Subcutaneous adipose tissue (tissue), 4 donors: ENCODE data around the gene IL37. TPM values are rescaled to one million over a fixed set of nuclear protein-coding genes. Genes with fewer than 3 reads are reported as not detected.

Experiments used
- total RNA-seq, 4 donors: library from RNA; depleted of rRNA; stranded (reverse); fragments of >200 nt; gene quantifications; one replicate each; pipeline ENCODE4 v1.1.0, GENCODE V29; 2016
- TF ChIP-seq, protein P1 (sequence below): fragments of 450-650 bp; IDR thresholded peaks from one replicate; pipeline ENCODE4 v1.5.1; 2016; ENCODE audit warnings: low read depth, mild to moderate bottlenecking, control low read depth, antibody characterized with exemption, moderate library complexity

The IL37 gene
- total RNA-seq, 4 donors from 2014 or later = not detected

DNA sequence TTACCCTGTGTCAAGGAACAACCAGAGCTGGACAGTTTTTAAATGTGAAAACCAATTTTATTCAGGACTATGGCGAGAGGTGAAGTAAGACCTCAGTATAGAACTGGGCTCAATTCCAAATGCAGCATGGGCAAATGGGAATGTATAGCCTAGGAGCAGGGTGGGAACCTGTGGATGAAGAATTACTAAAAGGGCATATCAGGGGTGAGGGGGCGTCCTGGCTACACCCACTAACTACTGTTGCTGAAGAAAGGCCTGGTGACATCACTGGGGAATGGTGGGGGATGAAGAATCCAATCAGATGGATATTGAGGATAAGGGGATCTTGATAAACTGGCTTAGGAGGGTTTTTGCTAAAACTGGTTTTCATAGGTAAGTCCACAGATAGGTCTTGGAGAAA is 27.3 kb upstream of the IL37 start:
- TF ChIP-seq, protein P1, sequence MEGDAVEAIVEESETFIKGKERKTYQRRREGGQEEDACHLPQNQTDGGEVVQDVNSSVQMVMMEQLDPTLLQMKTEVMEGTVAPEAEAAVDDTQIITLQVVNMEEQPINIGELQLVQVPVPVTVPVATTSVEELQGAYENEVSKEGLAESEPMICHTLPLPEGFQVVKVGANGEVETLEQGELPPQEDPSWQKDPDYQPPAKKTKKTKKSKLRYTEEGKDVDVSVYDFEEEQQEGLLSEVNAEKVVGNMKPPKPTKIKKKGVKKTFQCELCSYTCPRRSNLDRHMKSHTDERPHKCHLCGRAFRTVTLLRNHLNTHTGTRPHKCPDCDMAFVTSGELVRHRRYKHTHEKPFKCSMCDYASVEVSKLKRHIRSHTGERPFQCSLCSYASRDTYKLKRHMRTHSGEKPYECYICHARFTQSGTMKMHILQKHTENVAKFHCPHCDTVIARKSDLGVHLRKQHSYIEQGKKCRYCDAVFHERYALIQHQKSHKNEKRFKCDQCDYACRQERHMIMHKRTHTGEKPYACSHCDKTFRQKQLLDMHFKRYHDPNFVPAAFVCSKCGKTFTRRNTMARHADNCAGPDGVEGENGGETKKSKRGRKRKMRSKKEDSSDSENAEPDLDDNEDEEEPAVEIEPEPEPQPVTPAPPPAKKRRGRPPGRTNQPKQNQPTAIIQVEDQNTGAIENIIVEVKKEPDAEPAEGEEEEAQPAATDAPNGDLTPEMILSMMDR = no peak

GRCh38 chr2:112884869-112885505 is 26.0 kb upstream of the IL37 start:
- TF ChIP-seq, protein P1 = no peak

DNA sequence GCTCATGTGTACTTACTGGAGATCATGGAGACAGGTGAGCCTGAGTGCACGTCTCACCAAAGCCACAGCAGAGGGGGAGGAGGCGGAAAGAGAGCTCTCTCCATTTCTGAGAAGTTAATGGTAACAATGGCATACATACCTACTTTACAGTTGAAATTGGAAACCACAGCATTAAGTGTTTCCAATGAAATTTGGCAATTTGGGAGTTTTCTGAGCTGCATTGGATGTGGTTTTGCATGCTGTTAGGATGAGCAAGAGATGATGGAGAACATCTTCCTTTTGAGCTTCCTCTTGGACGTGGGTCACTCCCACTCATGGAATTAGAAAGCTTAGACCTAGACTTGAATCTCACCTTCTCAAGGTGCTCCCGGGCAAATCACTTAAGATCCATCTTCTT is 25.5 kb upstream of the IL37 start:
- TF ChIP-seq, protein P1 = no peak

GRCh38 chr2:112886291-112886690 is 24.7 kb upstream of the IL37 start:
- TF ChIP-seq, protein P1 = no peak

DNA sequence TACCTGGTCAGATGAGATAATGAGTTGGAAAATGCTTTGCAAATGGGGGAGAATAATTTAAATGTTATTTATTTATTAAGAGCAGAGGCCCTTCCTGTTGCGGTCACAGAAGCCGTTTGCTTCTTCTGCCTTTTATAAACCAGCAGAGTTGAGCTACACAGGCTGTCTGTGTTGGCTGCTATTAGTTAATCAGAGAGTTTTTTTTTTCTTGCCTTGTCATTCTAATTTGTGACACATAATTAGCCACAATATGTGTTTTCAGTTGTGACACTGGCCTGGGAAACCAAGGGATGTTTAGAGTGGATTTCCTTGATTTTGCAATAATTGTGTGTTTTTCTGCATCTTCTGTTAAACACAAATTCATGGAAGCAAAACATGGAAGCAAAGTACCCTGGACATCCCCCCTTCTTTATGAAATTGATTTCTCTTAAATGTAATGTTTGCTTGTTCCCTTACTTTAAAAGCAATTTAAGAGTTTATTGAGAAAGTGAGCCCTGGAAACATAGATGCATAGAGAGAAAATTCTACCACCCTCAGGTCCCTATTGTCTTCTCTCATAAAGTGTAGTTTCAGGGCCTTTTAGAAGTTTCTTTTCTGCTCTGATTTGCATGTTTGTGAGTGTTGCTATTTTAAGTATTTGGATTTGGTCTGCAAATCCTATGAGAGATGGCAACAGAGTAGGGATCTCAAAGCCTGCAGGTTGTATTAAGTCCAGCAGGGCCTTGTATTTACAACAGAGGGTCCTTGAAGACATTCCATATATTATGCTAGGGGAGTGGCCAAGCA is 22.8 kb upstream of the IL37 start:
- TF ChIP-seq, protein P1 = no peak

DNA sequence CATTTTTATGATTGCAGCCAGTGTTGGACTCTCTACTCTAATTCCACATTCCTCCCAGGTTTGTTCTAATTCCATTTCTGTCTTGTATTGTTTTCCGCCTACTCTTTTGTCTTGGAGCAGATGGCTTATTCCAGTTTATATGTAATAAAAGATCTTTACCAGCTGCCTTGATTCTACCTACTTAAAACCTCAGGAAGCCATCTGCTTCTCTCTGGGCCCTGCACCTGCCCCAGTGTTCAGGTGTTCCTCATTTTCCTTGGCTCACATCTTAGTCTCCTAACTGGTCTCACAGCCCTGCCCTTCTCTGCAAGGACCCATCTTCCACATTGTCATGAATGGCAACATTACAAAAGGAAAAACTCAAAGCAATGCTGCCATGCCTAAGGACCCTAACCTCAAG is 21.0 kb upstream of the IL37 start:
- TF ChIP-seq, protein P1 = no peak

DNA sequence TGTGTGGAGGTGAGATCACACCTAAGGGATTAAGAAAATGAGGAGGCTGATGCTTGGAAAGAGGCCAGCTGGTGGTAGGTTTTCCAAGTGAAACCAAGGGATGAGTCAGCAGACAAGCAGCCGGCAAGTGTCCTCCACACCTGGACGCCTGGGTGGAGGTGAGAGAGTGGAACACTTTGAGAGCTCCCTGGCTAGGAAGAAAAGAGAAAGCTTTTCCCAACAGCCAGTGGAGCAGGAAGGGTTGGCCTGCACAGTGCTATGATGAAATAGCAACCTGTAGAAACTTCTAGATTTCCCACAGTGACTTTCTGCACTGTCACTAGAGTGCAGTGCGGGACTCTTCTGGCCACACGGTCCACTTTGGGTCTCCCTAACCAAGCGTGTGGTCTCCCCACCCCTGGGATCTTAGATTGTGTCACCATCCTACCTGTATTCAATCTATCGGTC is 19.6 kb upstream of the IL37 start:
- TF ChIP-seq, protein P1 = no peak
